ENCODE results near the gene MAPK6.

DNA sequence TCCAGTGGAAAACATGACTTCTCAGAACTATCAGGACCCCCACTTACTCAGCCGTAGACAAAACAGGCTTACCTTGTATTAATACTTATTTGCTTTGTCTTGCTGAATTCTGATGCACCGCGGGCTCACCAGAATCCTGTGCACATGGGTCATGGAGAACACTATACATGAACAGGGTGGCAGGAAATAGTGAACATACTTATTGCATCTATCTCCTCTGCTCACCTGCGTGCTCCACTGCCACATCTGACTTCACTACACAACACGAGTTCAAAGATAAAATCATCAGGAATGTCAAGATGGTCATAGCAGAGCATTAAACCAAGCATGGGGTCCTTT lies 10.7 kb upstream of the MAPK6 start:
- TF ChIP-seq POLR2A (IDR thresholded peaks at IDR 0.05; ENCODE audit: low read depth, low read length): no peak
- no peak for TF ChIP-seq RAD21 (IDR thresholded peaks at IDR 0.05; ENCODE audit: low read length)
- no peak for TF ChIP-seq NFE2L2 (IDR thresholded peaks at IDR 0.05; ENCODE audit: low read depth, low read length)
- TF ChIP-seq CTCF (conservative IDR thresholded peaks at IDR 0.05; ENCODE audit: low read depth, low read length): no peak
- TF ChIP-seq BHLHE40 (IDR thresholded peaks at IDR 0.05; ENCODE audit: low read depth, low read length): no peak
- TF ChIP-seq, protein P1, sequence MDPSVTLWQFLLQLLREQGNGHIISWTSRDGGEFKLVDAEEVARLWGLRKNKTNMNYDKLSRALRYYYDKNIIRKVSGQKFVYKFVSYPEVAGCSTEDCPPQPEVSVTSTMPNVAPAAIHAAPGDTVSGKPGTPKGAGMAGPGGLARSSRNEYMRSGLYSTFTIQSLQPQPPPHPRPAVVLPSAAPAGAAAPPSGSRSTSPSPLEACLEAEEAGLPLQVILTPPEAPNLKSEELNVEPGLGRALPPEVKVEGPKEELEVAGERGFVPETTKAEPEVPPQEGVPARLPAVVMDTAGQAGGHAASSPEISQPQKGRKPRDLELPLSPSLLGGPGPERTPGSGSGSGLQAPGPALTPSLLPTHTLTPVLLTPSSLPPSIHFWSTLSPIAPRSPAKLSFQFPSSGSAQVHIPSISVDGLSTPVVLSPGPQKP (IDR thresholded peaks at IDR 0.05; ENCODE audit: borderline replicate concordance, low read depth, low read length): no peak
- no peak for TF ChIP-seq MAFK (IDR thresholded peaks at IDR 0.05; ENCODE audit: low read depth, low read length)
- TF ChIP-seq RFX5 (IDR thresholded peaks at IDR 0.05; ENCODE audit: low read depth, low read length): no peak
- TF ChIP-seq CEBPB (IDR thresholded peaks at IDR 0.05; ENCODE audit: low read depth, low read length): no peak

Data from IMR-90 (cell line).